Esophagus squamous epithelium (tissue), 4 donors: ENCODE measurements around the gene PRMT1.

ENCODE experiments used
- CTCF ChIP-seq, 6 experiments: fragments of 450-650 bp in 4 of 6; fragments of 200-600 bp in 2 of 6; sonication (generic) in 2 of 6; IDR thresholded peaks; one replicate each; pipeline ENCODE4 v1.5.1; 2016 to 2019; ENCODE audit warnings: antibody characterized with exemption in 6 of 6, mild to moderate bottlenecking in 4 of 6, moderate library complexity in 4 of 6
- POLR2A ChIP-seq, 4 donors: fragments of 450-650 bp; IDR thresholded peaks; one replicate each; pipeline ENCODE4 v1.6.1; 2017; ENCODE audit warnings: antibody characterized with exemption in 4 of 4, mild to moderate bottlenecking in 4 of 4, moderate library complexity in 3 of 4

- TF ChIP-seq CTCF (IDR thresholded peaks at IDR 0.05) (no peak), POLR2A (IDR thresholded peaks at IDR 0.05) (no peak)
Observed at GRCh38 chr19:49667473-49667872, 9.6 kb upstream of the PRMT1 start.
